CD4-positive, alpha-beta T cell treated with Interleukin-4 for 1 hour (primary cell): Measurements from ENCODE around the gene PLXNC1.

Experiments
- DNase-seq, 2 donors: peaks; one replicate each; pipeline ENCODE4 v3.0.0-alpha.2; 2020 to 2022

Gene PLXNC1

GRCh38 chr12:94245631-94246383, 97.4 kb downstream of the PLXNC1 start:
- DNase-seq = no peak

GRCh38 chr12:94247246-94247645, 98.9 kb downstream of the PLXNC1 start:
- DNase-seq = no peak

- no peak for DNase-seq
Observed at GRCh38 chr12:94248582-94248981, 100.2 kb downstream of the PLXNC1 start.

- DNase-seq = no peak
Observed at GRCh38 chr12:94250130-94250529, 101.8 kb downstream of the PLXNC1 start.

- no peak for DNase-seq
Observed at GRCh38 chr12:94254270-94254669, 105.9 kb downstream of the PLXNC1 start.

GRCh38 chr12:94255006-94255405, 106.6 kb downstream of the PLXNC1 start:
- no peak for DNase-seq

- no peak for DNase-seq
Observed at GRCh38 chr12:94255428-94255827, 107.1 kb downstream of the PLXNC1 start.

- no peak for DNase-seq
Observed at GRCh38 chr12:94258593-94258992, 110.2 kb downstream of the PLXNC1 start.

GRCh38 chr12:94260017-94260416, 111.6 kb downstream of the PLXNC1 start:
- no peak for DNase-seq

GRCh38 chr12:94260717-94261116, 112.3 kb downstream of the PLXNC1 start:
- no peak for DNase-seq

GRCh38 chr12:94261119-94261518, 112.7 kb downstream of the PLXNC1 start:
- DNase-seq = no peak

GRCh38 chr12:94261786-94262185, 113.4 kb downstream of the PLXNC1 start:
- DNase-seq = no peak

- peak; percentile 77 to 82 for DNase-seq
Observed at GRCh38 chr12:94262228-94263010, 114.0 kb downstream of the PLXNC1 start.

- peak; percentile 73 to 75 for DNase-seq
Observed at GRCh38 chr12:94263011-94263811, 114.8 kb downstream of the PLXNC1 start.

GRCh38 chr12:94263905-94264561, 115.7 kb downstream of the PLXNC1 start:
- no peak for DNase-seq

GRCh38 chr12:94264736-94265485, 116.5 kb downstream of the PLXNC1 start:
- DNase-seq = no peak

- DNase-seq = no peak
Observed at GRCh38 chr12:94265539-94265938, 117.2 kb downstream of the PLXNC1 start.

- DNase-seq = peak in 1 of 2 donors; percentile 26
Observed at GRCh38 chr12:94265966-94266745, 117.8 kb downstream of the PLXNC1 start.

- no peak for DNase-seq
Observed at GRCh38 chr12:94266796-94267536, 118.6 kb downstream of the PLXNC1 start.

- DNase-seq = no peak
Observed at GRCh38 chr12:94267537-94267872, 119.1 kb downstream of the PLXNC1 start.
